ENCODE results near the gene SLC6A1. TPM values are rescaled to one million over a fixed set of nuclear protein-coding genes. Genes with fewer than 3 reads are reported as not detected.

The SLC6A1 gene
- polyA plus RNA-seq, 1 of the 3 experiments (the other 2 are of a cell fraction) = not detected

GRCh38 chr3:10951295-10951926 is 41.1 kb upstream of the SLC6A1 start:
- 40% methylated on average over 5 of the region's 7 CpGs for WGBS (ENCODE audit: low lambda C conversion rate)
- Histone ChIP-seq H3K9me2 (no peaks in the 10 kb centered on the region), H2AFZ (ENCODE audit: low read depth) (no peak overlapping the region), H3K27ac (ENCODE audit: low read depth in 2 of 2, low read length in 1 of 2) (no peak overlapping the region), H3K9me3 (no peaks in the 10 kb centered on the region), H3K9ac (no peak overlapping the region), H3K79me2 (ENCODE audit: insufficient read depth) (no peaks in the 10 kb centered on the region), H3K4me1 (ENCODE audit: control insufficient read depth in 1 of 2, insufficient read depth in 2 of 2, low read depth in 1 of 2, low read length in 1 of 2) (peaks cover 0 to 2% of the 10 kb centered on the region in 2 experiments; a peak in 1 of 4 replicates), H3K4me3 (ENCODE audit: low read depth in 2 of 2, low read length in 1 of 2) (no peak overlapping the region), H3F3A (replicated peaks; ENCODE audit: insufficient read depth) (no peaks in the 10 kb centered on the region), H3K4me2 (no peak overlapping the region), H4K20me1 (ENCODE audit: insufficient read depth) (no peaks in the 10 kb centered on the region), H3K27me3 (ENCODE audit: insufficient read depth) (no peaks in the 10 kb centered on the region), H3K36me3 (replicated peaks in 1 of 2; ENCODE audit: control insufficient read depth in 1 of 2, insufficient read depth in 2 of 2, low read length in 1 of 2) (no peaks in the 10 kb centered on the region)
- DNase-seq = no peak
- no peak for TF ChIP-seq PBX3 (IDR thresholded peaks at IDR 0.05)
- no peak for TF ChIP-seq RCOR1 (IDR thresholded peaks at IDR 0.05; ENCODE audit: low read length)
- TF ChIP-seq JUND (IDR thresholded peaks at IDR 0.05) = no peak
- TF ChIP-seq TAF1 (IDR thresholded peaks at IDR 0.05; ENCODE audit: borderline replicate concordance, low read depth, low read length) = no peak
- no peak for TF ChIP-seq GATA2 (CRISPR knock-in tag; IDR thresholded peaks at IDR 0.05)
- no peak for TF ChIP-seq NRF1 (IDR thresholded peaks at IDR 0.05; ENCODE audit: low read depth, low read length)
- TF ChIP-seq EP300 (IDR thresholded peaks at IDR 0.05; ENCODE audit: borderline replicate concordance in 1 of 2, low read depth in 1 of 2, low read length in 1 of 2) = no peak
- TF ChIP-seq RAD21 (IDR thresholded peaks at IDR 0.05; ENCODE audit: low read length) = no peak
- no peak for TF ChIP-seq ELF1 (IDR thresholded peaks at IDR 0.05)
- TF ChIP-seq MXI1 (IDR thresholded peaks at IDR 0.05; ENCODE audit: low read depth, low read length) = no peak
- TF ChIP-seq RXRA (IDR thresholded peaks at IDR 0.05; ENCODE audit: borderline replicate concordance, low read depth) = no peak
- CTCF ChIA-PET = interaction anchor here (0.7 to 12.7 kb wide), 14 partner anchors 8 to 202 kb away, joined by 3 to 281 read pairs (median 4); no protein-coding TSS in a partner anchor
- POLR2A ChIA-PET = no interaction called here

GRCh38 chr3:10952525-10952924 is 40.0 kb upstream of the SLC6A1 start:
- Histone ChIP-seq H4K20me1 (ENCODE audit: insufficient read depth) (no peaks in the 10 kb centered on the region), H3K4me2 (no peak overlapping the region), H3F3A (replicated peaks; ENCODE audit: insufficient read depth) (no peaks in the 10 kb centered on the region), H3K27me3 (ENCODE audit: insufficient read depth) (no peaks in the 10 kb centered on the region; the same call in 1 of the 2 replicates), H3K9me3 (no peaks in the 10 kb centered on the region), H3K4me1 (ENCODE audit: control insufficient read depth in 1 of 2, insufficient read depth in 2 of 2, low read depth in 1 of 2, low read length in 1 of 2) (no peaks in the 10 kb centered on the region; a peak in 1 of 4 replicates), H3K9me2 (no peaks in the 10 kb centered on the region), H3K9ac (no peak overlapping the region), H3K27ac (ENCODE audit: low read depth in 2 of 2, low read length in 1 of 2) (no peak overlapping the region), H3K4me3 (ENCODE audit: low read depth in 2 of 2, low read length in 1 of 2) (no peak overlapping the region), H2AFZ (ENCODE audit: low read depth) (no peak overlapping the region), H3K36me3 (replicated peaks in 1 of 2; ENCODE audit: control insufficient read depth in 1 of 2, insufficient read depth in 2 of 2, low read length in 1 of 2) (no peaks in the 10 kb centered on the region), H3K79me2 (ENCODE audit: insufficient read depth) (no peaks in the 10 kb centered on the region)
- ChIA-PET POLR2A (no interaction called here), CTCF (interaction anchor here (1.2 to 8.3 kb wide), 5 partner anchors 8 to 194 kb away, joined by 5 to 83 read pairs (median 51); partner anchors contain the start of gene SLC6A1)
- WGBS (ENCODE audit: low lambda C conversion rate) = 8% methylated on average over 2 of the region's 3 CpGs
- no peak for TF ChIP-seq JUND (IDR thresholded peaks at IDR 0.05)
- no peak for TF ChIP-seq EZH2phosphoT487 (IDR thresholded peaks at IDR 0.05; ENCODE audit: borderline replicate concordance, low read depth)
- no peak for TF ChIP-seq GATA2 (CRISPR knock-in tag; IDR thresholded peaks at IDR 0.05)
- DNase-seq = no peak
